NT2/D1 (cell line): ENCODE results near the gene SRI.

ENCODE experiments used
- SUZ12 ChIP-seq: IDR thresholded peaks from 2 replicates; pipeline ENCODE4 v1.6.1; 2011; ENCODE audit not compliant: insufficient read length, insufficient read depth; ENCODE audit errors: extremely low read depth
- YY1 ChIP-seq: IDR thresholded peaks from 2 replicates; pipeline ENCODE4 v1.6.1; 2011; ENCODE audit not compliant: insufficient read length, insufficient read depth
- ZNF274 ChIP-seq: IDR thresholded peaks from 2 replicates; pipeline ENCODE4 v1.6.1; 2011; ENCODE audit warnings: mild to moderate bottlenecking, low read depth, low read length

DNA sequence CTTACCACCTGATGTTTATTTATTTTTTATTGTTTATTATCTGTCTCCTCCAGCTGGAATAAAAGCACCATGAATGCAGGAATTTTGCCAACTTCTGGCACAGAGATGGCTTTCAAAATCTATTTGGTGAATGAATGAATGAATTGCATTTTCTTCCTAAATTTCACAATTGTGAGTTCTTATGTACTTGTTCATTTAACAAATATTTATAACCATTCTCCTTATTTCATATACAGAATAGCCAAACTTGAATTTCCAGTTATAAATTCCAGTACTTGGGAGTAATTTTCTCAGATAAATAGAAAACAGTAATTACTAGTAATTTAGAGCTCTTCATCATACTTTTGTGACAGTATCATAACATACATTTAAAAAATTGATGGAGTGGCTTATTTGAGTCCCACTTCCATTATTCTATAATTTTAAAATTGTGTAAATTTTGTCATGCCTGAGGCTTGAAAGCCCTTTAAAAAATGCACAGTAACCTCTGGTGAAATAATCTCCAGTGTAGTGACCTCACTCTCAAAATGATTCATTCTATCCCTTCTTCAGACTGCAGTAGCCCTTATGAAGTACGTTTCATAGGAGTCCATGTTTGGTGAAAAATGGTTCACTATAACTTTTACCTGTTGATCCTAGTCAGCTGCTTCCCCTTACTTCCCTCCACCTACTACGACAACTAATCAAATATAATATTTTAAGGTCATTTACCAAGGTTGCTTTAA lies 40.0 kb upstream of the SRI start:
- TF ChIP-seq ZNF274, result no peak
- no peak for TF ChIP-seq YY1
- TF ChIP-seq SUZ12, result no peak
